IPS-20b (cell line): ENCODE results near the gene SDR42E2.
"Not testable (repeated sequence)": the region's sequence is repeated elsewhere in the genome, so short reads cannot be mapped to it uniquely, and the experiment has no call there.

Experiments
- H3K27ac ChIP-seq: one replicate; pipeline ENCODE4 v1.5.1; 2013; ENCODE audit warnings: low read length
- H3K27me3 ChIP-seq: 2 replicates; pipeline ENCODE4 v1.6.1; 2013; ENCODE audit warnings: mild to moderate bottlenecking, low read length, inconsistent platforms; ENCODE audit not compliant: insufficient read depth
- H3K36me3 ChIP-seq: 2 replicates; pipeline ENCODE4 v1.6.1; 2013; ENCODE audit warnings: low read depth, mild to moderate bottlenecking, inconsistent platforms, low read length, moderate library complexity; ENCODE audit not compliant: insufficient read depth
- H3K4me1 ChIP-seq: 2 replicates; pipeline ENCODE4 v1.6.1; 2013; ENCODE audit warnings: mild to moderate bottlenecking, control low read depth, inconsistent platforms, low read length, moderate library complexity; ENCODE audit not compliant: insufficient read depth
- H3K4me3 ChIP-seq: 2 replicates; pipeline ENCODE4 v1.5.1; 2013; ENCODE audit warnings: mild to moderate bottlenecking, low read length, inconsistent platforms
- H3K9ac ChIP-seq: 2 replicates; pipeline ENCODE4 v1.6.1; 2013; ENCODE audit warnings: low read depth, mild to moderate bottlenecking, inconsistent platforms, low read length, moderate library complexity
- H3K9me3 ChIP-seq: 2 replicates; pipeline ENCODE4 v1.6.1; 2013; ENCODE audit warnings: mild to moderate bottlenecking, low read depth, low read length, inconsistent platforms; ENCODE audit not compliant: insufficient read depth

Gene SDR42E2

DNA sequence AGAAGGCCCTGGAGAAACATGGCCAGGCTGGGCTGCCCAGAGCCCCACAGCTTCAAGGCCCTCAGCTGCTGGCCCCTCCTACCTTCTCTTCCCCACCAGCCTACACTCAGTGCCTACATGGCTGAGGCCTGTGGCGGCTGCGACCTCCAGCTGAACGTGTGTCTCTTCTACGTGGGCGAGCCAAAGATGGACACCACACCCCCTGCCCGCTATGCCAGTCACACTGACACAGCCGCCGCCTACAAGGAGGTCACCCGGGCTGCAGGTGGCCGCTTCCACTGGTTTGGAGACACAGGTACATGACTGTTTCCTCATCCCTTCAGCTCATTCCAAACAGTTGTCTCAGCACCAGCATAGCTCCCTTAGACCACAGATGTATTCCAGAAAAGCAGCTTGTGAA is 29.5 kb upstream of the SDR42E2 start:
- no peaks in the 10 kb centered on the region for H3K36me3 ChIP-seq
- H3K9me3 ChIP-seq = no peaks in the 10 kb centered on the region
- H3K9ac ChIP-seq = no peak overlapping the region
- no peaks in the 10 kb centered on the region for H3K4me1 ChIP-seq
- no peaks in the 10 kb centered on the region for H3K27me3 ChIP-seq
- no peak overlapping the region for H3K27ac ChIP-seq
- H3K4me3 ChIP-seq = no peak overlapping the region

DNA sequence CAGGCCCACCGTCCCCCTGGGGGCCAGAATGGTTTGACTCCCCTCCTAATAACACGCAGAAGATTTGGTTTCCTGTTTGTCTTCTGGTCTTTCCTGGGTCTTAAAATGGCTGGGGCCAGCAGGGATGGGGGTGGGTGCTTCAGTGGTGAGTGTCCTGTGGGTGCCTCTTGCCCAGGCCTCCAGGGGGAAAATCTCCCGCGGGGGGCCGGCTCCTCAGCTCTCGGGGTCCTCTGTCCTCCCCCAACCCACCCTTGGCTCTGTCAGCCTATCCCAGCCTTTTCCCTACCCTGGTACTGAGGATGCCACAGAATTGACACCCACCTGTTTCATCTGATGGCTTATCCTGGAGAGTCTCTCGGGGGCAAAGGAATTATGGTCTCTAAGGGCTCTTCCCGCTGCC is 23.8 kb upstream of the SDR42E2 start:
- Histone ChIP-seq H3K9ac (no peak overlapping the region), H3K4me3 (no peak overlapping the region), H3K4me1 (no peaks in the 10 kb centered on the region), H3K36me3 (no peaks in the 10 kb centered on the region), H3K9me3 (no peaks in the 10 kb centered on the region), H3K27ac (no peak overlapping the region), H3K27me3 (no peaks in the 10 kb centered on the region)

- no peaks in the 10 kb centered on the region for H3K27me3 ChIP-seq
- H3K27ac ChIP-seq = no peak overlapping the region
- no peak overlapping the region for H3K9ac ChIP-seq
- no peaks in the 10 kb centered on the region for H3K36me3 ChIP-seq
- H3K4me3 ChIP-seq = no peak overlapping the region
- H3K4me1 ChIP-seq = no peaks in the 10 kb centered on the region
- H3K9me3 ChIP-seq = no peaks in the 10 kb centered on the region
Measured at GRCh38 chr16:22139008-22139407, 23.3 kb upstream of the SDR42E2 start.

DNA sequence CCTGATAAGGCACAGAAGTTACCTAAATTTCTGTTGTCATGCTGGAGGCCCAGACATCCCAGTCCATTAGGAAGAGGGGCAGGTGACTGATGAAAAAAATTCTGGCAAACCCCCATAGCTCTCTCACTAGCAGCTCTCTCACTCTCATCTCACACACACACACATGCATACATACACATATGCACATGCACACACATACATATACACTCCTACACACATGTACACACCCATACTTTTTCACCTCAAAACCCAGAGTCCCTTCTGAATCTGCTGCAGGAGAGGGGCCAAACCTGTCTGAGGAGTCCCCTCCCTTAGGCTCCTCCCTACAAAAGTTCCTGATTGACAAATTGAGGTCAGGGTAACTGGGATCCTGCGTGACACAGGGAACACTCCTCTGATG is 22.6 kb upstream of the SDR42E2 start:
- Histone ChIP-seq H3K4me3 (no peak overlapping the region), H3K27me3 (no peaks in the 10 kb centered on the region)

DNA sequence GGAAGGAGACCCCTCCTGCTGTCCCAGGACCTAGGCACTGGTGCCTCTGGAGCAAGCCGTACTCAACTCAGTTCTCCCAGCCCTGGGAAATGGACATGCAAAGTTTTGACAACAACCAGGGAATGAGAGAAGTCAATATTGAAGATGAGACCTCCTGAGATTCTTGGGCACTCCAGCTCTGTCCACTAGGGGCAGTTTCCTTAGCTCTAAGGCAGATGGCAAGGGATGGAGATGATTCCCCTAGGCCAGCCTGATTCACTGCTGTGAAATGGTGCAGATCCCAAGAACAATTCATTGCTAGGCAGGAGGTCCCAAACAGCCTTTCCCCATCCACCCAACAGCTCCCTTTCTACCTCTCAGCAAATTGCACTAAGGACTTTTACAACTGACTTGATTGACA is 20.5 kb upstream of the SDR42E2 start:
- Histone ChIP-seq H3K36me3 (no peaks in the 10 kb centered on the region), H3K27me3 (no peaks in the 10 kb centered on the region), H3K4me3 (no peak overlapping the region), H3K4me1 (no peaks in the 10 kb centered on the region), H3K27ac (no peak overlapping the region), H3K9ac (no peak overlapping the region), H3K9me3 (no peaks in the 10 kb centered on the region)

More for the DNA sequence above, 22.6 kb upstream of the SDR42E2 start:
- H3K9ac ChIP-seq = no peak overlapping the region
- H3K9me3 ChIP-seq = no peaks in the 10 kb centered on the region
- no peak overlapping the region for H3K27ac ChIP-seq
- no peaks in the 10 kb centered on the region for H3K36me3 ChIP-seq
- no peaks in the 10 kb centered on the region for H3K4me1 ChIP-seq

GRCh38 chr16:22144520-22144919 is 17.8 kb upstream of the SDR42E2 start:
- Histone ChIP-seq H3K27me3 (no peaks in the 10 kb centered on the region), H3K27ac (no peak overlapping the region), H3K4me1 (no peaks in the 10 kb centered on the region), H3K36me3 (no peaks in the 10 kb centered on the region), H3K4me3 (no peak overlapping the region), H3K9ac (no peak overlapping the region), H3K9me3 (no peaks in the 10 kb centered on the region)

DNA sequence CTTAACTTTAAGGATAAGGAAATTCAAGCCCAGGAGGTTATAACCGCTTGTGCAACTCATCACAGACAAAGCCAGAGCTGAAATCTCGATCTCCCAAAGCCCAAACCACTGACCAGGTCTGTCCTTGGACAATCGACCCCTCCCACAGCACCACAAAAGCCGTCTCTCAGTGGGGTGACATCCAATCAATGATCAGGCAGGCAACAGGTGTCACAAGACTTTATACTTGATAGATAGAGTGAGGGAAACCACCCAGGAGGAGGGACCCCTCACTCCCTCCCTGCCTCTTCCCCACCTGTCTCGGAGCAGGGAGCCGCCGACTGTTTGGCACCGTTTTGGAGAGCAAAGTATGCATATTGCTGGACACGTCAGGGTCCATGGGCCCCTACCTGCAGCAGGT is 14.5 kb upstream of the SDR42E2 start:
- no peak overlapping the region for H3K9ac ChIP-seq
- no peaks in the 10 kb centered on the region for H3K4me1 ChIP-seq
- H3K27ac ChIP-seq = no peak overlapping the region
- H3K4me3 ChIP-seq = no peak overlapping the region
- H3K36me3 ChIP-seq = no peaks in the 10 kb centered on the region
- H3K9me3 ChIP-seq = no peaks in the 10 kb centered on the region
- no peaks in the 10 kb centered on the region for H3K27me3 ChIP-seq

- H3K36me3 ChIP-seq = no peaks in the 10 kb centered on the region
- no peaks in the 10 kb centered on the region for H3K9me3 ChIP-seq
- no peak overlapping the region for H3K9ac ChIP-seq
- no peak overlapping the region for H3K4me3 ChIP-seq
- no peaks in the 10 kb centered on the region for H3K4me1 ChIP-seq
- no peaks in the 10 kb centered on the region for H3K27me3 ChIP-seq
- H3K27ac ChIP-seq = no peak overlapping the region
Measured at GRCh38 chr16:22151246-22151998, 10.9 kb upstream of the SDR42E2 start.

DNA sequence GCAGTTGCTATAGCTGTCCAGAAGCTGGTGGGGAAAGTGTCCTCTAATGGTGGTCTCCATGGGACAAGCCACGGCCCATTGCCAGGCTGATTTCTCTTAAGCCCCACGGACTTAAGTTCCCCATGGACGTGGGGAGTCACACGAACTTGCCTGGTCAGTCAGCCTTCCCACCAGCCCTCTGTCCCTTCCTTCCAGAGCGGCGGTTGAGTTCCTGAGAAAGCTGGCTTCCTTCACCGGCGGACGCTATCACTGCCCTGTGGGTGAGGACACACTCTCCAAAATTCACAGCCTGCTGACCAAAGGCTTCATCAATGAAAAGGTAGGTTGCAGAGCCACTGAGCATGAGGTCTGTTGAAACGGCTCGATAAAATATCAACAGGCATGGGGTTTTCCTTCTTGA is 10.0 kb upstream of the SDR42E2 start:
- Histone ChIP-seq H3K27ac (no peak overlapping the region), H3K4me3 (no peak overlapping the region), H3K9me3 (no peaks in the 10 kb centered on the region), H3K36me3 (no peaks in the 10 kb centered on the region), H3K9ac (no peak overlapping the region), H3K27me3 (no peaks in the 10 kb centered on the region), H3K4me1 (no peaks in the 10 kb centered on the region)

- H3K27me3 ChIP-seq, H3K9ac ChIP-seq, H3K36me3 ChIP-seq, H3K27ac ChIP-seq, H3K4me1 ChIP-seq, H3K4me3 ChIP-seq, H3K9me3 ChIP-seq: not testable (repeated sequence)
Measured at GRCh38 chr16:22153078-22153477, 9.2 kb upstream of the SDR42E2 start.

GRCh38 chr16:22161401-22161800 is 905 bp upstream of the SDR42E2 start:
- Histone ChIP-seq H3K27ac (no peak overlapping the region), H3K4me3 (no peak overlapping the region), H3K9ac (no peak overlapping the region), H3K27me3 (peaks cover 44% of the 10 kb centered on the region), H3K36me3 (no peaks in the 10 kb centered on the region), H3K9me3 (no peaks in the 10 kb centered on the region), H3K4me1 (no peaks in the 10 kb centered on the region)

DNA sequence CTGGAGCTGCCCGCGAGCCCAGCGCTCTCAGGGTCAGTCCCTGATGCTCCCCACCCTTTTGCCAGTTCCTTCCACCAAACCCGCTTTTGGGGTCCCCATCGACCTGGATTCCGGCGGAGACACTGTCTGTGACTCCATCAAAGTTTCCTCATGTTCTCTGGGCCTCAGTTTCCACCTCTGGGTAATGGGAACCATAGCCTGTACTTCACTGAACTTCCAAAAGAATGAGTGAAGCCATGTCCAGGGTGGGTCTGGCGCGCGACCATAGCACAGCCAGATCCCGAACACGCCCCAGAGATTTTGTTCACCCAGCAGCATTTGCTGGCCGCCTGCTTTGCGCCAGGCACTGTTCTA is 327 bp downstream of the SDR42E2 start:
- peak overlapping the region; percentile 72 for H3K4me3 ChIP-seq
- no peaks in the 10 kb centered on the region for H3K36me3 ChIP-seq
- peaks cover 44% of the 10 kb centered on the region for H3K27me3 ChIP-seq
- no peaks in the 10 kb centered on the region for H3K4me1 ChIP-seq
- peak overlapping the region; percentile 28; the same call in 1 of the 2 replicates for H3K9ac ChIP-seq
- H3K9me3 ChIP-seq = no peaks in the 10 kb centered on the region
- no peak overlapping the region for H3K27ac ChIP-seq
